ENCODE measurements around the gene SNCG. TPM values are rescaled to one million over a fixed set of nuclear protein-coding genes. Genes with fewer than 3 reads are reported as not detected.
"Not testable (repeated sequence)": the region's sequence is repeated elsewhere in the genome, so short reads cannot be mapped to it uniquely, and the experiment has no call there.

SNCG gene
- total RNA-seq (2014; rRNA removed; shearing (Covaris generic)) = 38.1 and 55.5 TPM in 2 replicates

DNA sequence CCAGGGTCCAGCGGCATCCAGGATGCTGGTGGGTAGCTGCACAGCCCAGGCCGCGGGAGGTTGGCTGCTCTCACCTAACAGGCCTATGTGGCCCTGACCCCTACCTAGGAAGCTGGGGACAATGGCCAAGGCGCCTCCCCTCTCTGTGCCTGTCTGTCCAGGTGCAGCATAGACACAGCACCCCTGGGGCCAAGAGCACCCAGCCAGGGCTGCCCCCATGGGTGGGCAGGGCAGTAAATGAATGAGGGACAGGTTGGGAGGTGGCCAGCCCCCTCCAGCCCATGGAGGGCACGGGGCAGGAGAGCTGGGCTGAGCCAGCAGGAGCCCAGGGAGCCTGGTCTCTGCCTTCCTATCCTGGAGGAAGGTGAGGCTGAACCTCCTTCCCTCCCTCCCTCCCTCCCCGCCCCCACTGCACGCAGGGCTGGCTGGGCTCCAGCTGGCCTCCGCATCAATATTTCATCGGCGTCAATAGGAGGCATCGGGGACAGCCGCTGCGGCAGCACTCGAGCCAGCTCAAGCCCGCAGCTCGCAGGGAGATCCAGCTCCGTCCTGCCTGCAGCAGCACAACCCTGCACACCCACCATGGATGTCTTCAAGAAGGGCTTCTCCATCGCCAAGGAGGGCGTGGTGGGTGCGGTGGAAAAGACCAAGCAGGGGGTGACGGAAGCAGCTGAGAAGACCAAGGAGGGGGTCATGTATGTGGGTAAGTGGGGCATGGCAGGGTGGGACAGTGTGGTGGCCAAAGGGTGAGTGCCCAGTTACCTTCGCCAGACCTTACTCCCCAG is at the start of gene SNCG:
TSS of gene SNCG (plus strand) at position 484 of the 785 bp plus-strand sequence. CDS start at position 583, 99 bp downstream.
- Histone ChIP-seq H3K36me3 (no peaks in the 10 kb centered on the region), H3K27me3 (no peaks in the 10 kb centered on the region), H3K4me3 (peak within 1 kb of the TSS; percentile 57), H3K27ac (peak within 1 kb of the TSS; percentile 60), H3K9me3 (replicated peaks) (no peaks in the 10 kb centered on the region), H3K4me1 (peaks cover 45% of the 10 kb centered on the region)
- DNase-seq = peak; percentile 34 to 50

DNA sequence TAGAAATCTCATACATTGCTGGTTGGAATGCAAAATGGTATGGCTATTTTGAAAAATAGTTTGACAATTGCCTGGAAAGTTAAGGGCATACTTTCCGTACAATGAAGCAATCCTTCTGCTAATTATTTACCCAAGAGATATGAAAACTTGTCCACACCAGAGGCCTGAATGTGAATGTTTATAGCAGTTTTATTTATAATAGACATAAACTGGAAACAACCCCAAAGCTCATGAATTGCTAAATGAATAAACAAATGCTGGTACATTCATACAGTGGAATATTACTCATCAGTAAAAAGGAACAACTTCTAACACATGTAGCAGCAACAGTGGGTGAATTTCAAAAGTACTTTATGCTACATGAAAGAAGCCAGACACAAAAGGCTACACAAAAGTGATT is 43.7 kb upstream of the SNCG start:
- H3K4me1 ChIP-seq = no peaks in the 10 kb centered on the region
- no peak for DNase-seq
- H3K36me3 ChIP-seq = peaks cover 19% of the 10 kb centered on the region
- no peaks in the 10 kb centered on the region for H3K9me3 ChIP-seq (replicated peaks)
- no peaks in the 10 kb centered on the region for H3K27me3 ChIP-seq
- H3K4me3 ChIP-seq = no peak overlapping the region
- no peak overlapping the region for H3K27ac ChIP-seq

DNA sequence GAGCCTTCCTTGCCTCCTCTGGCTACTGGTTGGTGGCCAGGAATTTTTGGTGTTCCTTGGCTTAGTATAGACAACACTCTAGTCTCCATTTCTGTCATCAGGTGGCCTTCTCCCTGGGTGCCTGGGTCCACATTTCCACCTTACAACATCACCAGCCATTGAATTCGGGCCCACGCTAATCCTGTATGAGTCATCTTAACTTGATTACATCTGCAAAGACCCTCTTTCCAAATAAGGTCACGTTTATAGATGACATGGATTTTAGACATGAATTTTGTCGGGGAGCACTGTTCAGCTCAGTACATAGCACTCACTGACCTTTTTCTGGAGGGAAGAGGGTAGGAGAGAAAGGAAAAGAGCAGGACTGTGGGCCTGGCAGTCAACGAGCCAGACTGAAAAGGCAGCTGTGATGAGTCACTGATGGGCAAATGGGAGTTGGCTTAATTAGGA is 40.4 kb upstream of the SNCG start:
- DNase-seq = peak in 1 of 2 experiments; percentile 22
- Histone ChIP-seq H3K4me3 (no peak overlapping the region), H3K4me1 (no peaks in the 10 kb centered on the region), H3K9me3 (replicated peaks) (no peaks in the 10 kb centered on the region), H3K36me3 (peaks cover 33% of the 10 kb centered on the region), H3K27me3 (no peaks in the 10 kb centered on the region), H3K27ac (no peak overlapping the region; the same call in 1 of the 2 replicates)

DNA sequence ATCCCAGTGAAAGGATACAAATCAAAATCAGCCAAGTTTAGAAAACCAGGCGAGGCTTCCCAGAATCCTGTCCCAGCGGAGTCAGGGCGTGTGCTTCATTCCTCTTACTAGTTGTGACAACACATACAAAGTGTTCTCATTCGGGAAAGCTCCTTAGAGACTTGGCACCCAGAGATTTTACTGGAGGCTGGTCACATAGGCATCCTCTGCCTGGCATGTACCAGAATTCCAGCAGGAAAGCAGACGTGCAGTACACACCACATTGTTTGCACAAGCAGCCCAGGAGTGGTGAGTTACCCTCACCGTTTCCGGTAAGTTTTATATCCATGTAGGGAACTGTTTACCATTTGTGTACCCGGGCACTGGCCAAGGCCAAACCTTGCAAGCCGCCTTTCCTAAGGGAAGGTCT is 35.8 kb upstream of the SNCG start:
- Histone ChIP-seq H3K27me3 (no peaks in the 10 kb centered on the region), H3K36me3 (peaks cover 21% of the 10 kb centered on the region), H3K4me3 (no peak overlapping the region), H3K27ac (no peak overlapping the region), H3K4me1 (no peaks in the 10 kb centered on the region), H3K9me3 (replicated peaks) (no peaks in the 10 kb centered on the region)
- no peak for DNase-seq

DNA sequence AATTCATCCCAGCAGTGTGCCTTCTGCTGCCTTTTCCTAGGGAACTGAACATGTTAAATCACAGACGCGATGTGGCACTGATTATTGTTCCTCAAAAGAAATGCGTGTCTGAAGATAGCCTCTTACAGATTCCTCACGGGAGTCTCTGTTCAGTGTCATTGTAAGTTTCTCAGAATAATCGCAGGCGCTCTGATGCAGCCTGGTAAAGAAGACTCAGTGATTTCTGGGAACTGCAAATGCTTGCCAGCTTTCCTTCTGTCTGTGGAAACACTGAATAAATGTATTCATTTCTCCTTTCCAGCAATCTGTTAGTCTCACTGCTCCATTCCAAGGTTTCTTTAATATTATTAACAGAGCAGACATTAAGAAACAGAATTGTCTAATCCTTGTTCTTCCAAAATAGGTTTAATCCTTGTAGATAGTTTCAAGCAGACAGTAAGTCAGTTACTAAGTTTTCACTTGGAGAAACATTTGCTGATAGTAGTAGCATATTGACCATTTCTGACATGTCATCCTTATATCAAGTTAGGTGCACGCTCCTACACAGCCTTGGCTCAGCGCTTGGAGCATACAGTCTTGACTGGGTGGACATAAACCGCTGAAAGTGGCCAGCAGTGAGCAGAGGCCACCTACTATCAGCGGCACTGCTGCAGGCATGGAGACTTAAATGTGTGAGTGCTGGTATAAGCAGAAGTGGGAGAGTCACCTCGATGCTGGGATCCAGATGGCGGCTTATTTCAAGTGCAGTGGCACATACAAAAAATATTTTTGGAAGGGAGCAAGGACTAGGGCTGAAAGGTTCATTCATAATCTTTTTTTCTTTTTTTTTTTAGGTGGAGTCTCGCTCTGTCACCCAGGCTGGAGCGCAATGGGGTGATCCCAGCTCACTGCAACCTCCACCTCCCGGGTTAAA is 28.7 kb upstream of the SNCG start:
- DNase-seq = no peak
- H3K36me3 ChIP-seq = peaks cover 2% of the 10 kb centered on the region; the same call in 1 of the 2 replicates
- H3K4me3 ChIP-seq = no peak overlapping the region
- H3K4me1 ChIP-seq = no peaks in the 10 kb centered on the region
- no peaks in the 10 kb centered on the region for H3K9me3 ChIP-seq (replicated peaks)
- no peaks in the 10 kb centered on the region for H3K27me3 ChIP-seq
- H3K27ac ChIP-seq = no peak overlapping the region

- H3K27me3 ChIP-seq = no peaks in the 10 kb centered on the region
- peaks cover 2% of the 10 kb centered on the region; the same call in 1 of the 2 replicates for H3K36me3 ChIP-seq
- H3K4me1 ChIP-seq = no peaks in the 10 kb centered on the region
- DNase-seq = no peak
- H3K4me3 ChIP-seq = no peak overlapping the region
- no peak overlapping the region for H3K27ac ChIP-seq
- no peaks in the 10 kb centered on the region for H3K9me3 ChIP-seq (replicated peaks)
Measured at GRCh38 chr10:86931872-86932271, 26.5 kb upstream of the SNCG start.

DNA sequence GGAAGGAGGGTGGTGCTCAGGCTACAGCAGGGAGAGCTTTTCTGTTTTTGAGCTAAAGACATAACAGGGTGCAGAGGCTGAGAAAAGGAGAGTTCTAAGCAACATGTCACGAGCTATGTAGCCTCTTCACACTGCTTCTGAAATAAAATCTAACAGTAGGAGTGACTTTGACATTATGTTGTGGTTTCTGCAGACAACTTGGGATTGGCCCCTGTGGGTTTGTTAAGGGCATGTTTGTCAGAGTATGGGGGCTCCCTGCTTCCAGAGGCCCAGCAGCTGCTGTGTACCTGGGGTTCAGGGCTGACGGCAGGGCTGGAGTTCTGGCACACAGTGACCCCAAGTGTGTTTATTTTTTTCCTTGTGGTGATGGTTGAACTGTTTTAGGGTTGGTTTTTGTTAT is 25.7 kb upstream of the SNCG start:
- H3K4me1 ChIP-seq = no peaks in the 10 kb centered on the region
- H3K9me3 ChIP-seq (replicated peaks) = no peaks in the 10 kb centered on the region
- no peak overlapping the region for H3K27ac ChIP-seq
- H3K27me3 ChIP-seq = no peaks in the 10 kb centered on the region
- DNase-seq = no peak
- peaks cover 2% of the 10 kb centered on the region; the same call in 1 of the 2 replicates for H3K36me3 ChIP-seq
- no peak overlapping the region for H3K4me3 ChIP-seq

DNA sequence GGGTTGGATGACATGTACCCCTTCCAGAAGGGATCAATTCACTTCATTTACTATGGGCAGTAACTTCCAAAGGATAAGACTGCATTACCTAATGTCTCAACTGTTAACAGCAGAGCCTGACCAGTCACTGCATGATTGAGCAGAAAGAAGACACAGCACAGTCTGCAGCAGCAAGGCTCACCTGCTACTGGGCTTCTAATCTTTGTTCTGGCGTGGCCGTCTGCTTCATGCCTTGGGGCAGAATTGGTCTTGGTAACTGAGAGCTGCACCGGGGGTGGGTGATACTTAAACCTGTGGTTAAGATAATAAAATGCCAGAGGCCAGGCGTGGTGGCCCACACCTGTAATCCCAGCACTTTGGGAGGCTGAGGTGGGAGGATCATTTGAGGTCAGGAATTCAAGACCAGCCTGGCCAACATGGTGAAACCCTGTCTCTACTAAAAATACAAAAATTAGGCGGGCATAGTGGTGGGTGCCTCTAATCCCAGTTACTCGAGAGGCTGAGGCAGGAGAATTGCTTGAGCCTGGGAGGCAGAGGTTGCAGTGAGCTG is 24.2 kb upstream of the SNCG start:
- not testable (repeated sequence) for H3K36me3 ChIP-seq; H3K27me3 ChIP-seq; H3K4me1 ChIP-seq; H3K27ac ChIP-seq; H3K4me3 ChIP-seq; H3K9me3 ChIP-seq (replicated peaks)
- peak; percentile 26 to 41 for DNase-seq

- Histone ChIP-seq H3K27ac (no peak overlapping the region), H3K4me3 (no peak overlapping the region), H3K36me3 (no peaks in the 10 kb centered on the region), H3K27me3 (no peaks in the 10 kb centered on the region), H3K4me1 (no peaks in the 10 kb centered on the region), H3K9me3 (replicated peaks) (no peaks in the 10 kb centered on the region)
- no peak for DNase-seq
Measured at GRCh38 chr10:86936661-86937501, 21.5 kb upstream of the SNCG start.

GRCh38 chr10:86937502-86938154 is 20.8 kb upstream of the SNCG start:
- H3K4me3 ChIP-seq = no peak overlapping the region
- no peaks in the 10 kb centered on the region for H3K4me1 ChIP-seq
- H3K27me3 ChIP-seq = no peaks in the 10 kb centered on the region
- no peak for DNase-seq
- no peak overlapping the region for H3K27ac ChIP-seq
- H3K9me3 ChIP-seq (replicated peaks) = no peaks in the 10 kb centered on the region
- H3K36me3 ChIP-seq = no peaks in the 10 kb centered on the region

DNA sequence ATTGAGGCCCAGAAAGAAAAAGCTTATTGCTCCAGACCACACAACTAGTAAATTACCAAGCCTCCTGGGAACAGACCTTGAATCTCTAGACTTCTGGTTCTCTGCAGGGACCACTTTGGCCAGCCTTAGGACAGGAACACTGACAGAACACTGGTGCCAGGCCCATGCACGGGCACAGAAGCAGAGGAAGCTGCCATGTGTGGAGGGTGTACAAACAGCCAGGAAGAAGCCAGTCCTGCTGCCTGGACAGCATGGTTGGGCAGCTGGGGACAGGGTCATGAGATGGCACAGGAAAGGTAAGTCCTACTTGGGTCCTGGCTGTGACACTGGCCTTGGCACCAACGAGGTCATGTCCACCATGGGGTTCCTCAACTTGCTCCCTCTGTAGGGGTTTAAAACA is 20.1 kb upstream of the SNCG start:
- Histone ChIP-seq H3K9me3 (replicated peaks) (no peaks in the 10 kb centered on the region), H3K27ac (no peak overlapping the region), H3K36me3 (no peaks in the 10 kb centered on the region), H3K27me3 (no peaks in the 10 kb centered on the region), H3K4me3 (no peak overlapping the region), H3K4me1 (no peaks in the 10 kb centered on the region)
- no peak for DNase-seq

- H3K36me3 ChIP-seq; H3K27me3 ChIP-seq; H3K4me1 ChIP-seq; H3K9me3 ChIP-seq (replicated peaks); H3K4me3 ChIP-seq; H3K27ac ChIP-seq; DNase-seq: not testable (repeated sequence)
Measured at GRCh38 chr10:86940076-86940475, 18.3 kb upstream of the SNCG start.

- no peak overlapping the region for H3K27ac ChIP-seq
- no peaks in the 10 kb centered on the region for H3K27me3 ChIP-seq
- DNase-seq = no peak
- H3K4me3 ChIP-seq = no peak overlapping the region
- H3K9me3 ChIP-seq (replicated peaks) = no peaks in the 10 kb centered on the region
- H3K36me3 ChIP-seq = no peaks in the 10 kb centered on the region
- no peaks in the 10 kb centered on the region; the same call in none of the 2 replicates for H3K4me1 ChIP-seq
Measured at GRCh38 chr10:86940677-86941076, 17.7 kb upstream of the SNCG start.

DNA sequence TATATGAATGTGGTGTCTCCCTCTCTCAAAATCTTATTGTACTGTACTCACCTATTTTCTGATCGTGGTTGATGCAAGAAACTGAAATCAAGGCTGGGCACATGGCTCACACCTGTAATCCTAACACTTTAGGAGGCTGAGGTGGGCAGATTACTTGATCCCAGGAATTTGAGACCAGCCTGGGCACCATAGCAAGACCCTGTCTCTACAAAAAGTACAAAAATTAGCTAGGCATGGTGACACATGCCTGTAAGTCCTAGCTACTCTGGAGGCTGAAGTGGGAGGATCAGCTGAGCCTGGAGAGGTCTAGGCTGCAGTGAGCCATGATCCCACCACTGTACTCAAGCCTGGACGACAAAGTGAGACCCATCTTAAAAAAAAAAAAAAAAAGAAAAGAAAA is 17.0 kb upstream of the SNCG start:
- Histone ChIP-seq H3K27me3 (no peaks in the 10 kb centered on the region), H3K4me3 (no peak overlapping the region), H3K9me3 (replicated peaks) (no peaks in the 10 kb centered on the region), H3K36me3 (no peaks in the 10 kb centered on the region), H3K27ac (no peak overlapping the region), H3K4me1 (no peaks in the 10 kb centered on the region; the same call in none of the 2 replicates)
- DNase-seq = no peak

All from SJCRH30 (cell line).